ENCODE measurements around the gene MSGN1.

The MSGN1 gene

DNA sequence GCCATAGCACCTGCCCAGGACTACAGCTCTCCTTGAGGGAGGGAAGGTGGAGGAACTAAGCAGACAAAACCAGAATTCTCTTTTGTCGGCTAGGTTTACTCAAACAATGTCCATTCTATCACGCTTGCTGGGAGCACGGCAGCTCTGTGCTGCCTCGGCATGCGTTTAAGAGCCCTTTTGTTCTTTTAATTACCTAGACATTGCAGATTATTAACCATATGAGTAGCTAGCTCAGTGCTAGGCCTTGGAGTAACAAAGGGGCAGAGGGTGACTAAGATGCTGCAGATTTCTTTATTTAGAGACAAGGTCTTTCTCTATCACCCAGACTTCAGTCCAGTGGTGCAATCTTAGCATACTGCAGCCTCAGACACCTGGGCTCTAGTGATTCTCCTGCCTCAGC is 11.1 kb downstream of the MSGN1 start:
- Histone ChIP-seq H3K9me3 (ENCODE audit: low read length) (no peaks in the 10 kb centered on the region), H3K36me3 (ENCODE audit: insufficient read depth, low read length) (no peaks in the 10 kb centered on the region), H3K27ac (ENCODE audit: low read depth, low read length) (no peak overlapping the region), H3K4me1 (ENCODE audit: insufficient read depth, low read length) (peaks cover 8% of the 10 kb centered on the region), H3K27me3 (ENCODE audit: control insufficient read depth in 1 of 2, insufficient read depth in 2 of 2, low read length in 2 of 2) (peaks cover 5 to 10% of the 10 kb centered on the region in 2 donors), H3K4me3 (ENCODE audit: low read depth in 1 of 2, low read length in 2 of 2) (no peak overlapping the region), H3K9ac (ENCODE audit: low read length) (no peak overlapping the region)

DNA sequence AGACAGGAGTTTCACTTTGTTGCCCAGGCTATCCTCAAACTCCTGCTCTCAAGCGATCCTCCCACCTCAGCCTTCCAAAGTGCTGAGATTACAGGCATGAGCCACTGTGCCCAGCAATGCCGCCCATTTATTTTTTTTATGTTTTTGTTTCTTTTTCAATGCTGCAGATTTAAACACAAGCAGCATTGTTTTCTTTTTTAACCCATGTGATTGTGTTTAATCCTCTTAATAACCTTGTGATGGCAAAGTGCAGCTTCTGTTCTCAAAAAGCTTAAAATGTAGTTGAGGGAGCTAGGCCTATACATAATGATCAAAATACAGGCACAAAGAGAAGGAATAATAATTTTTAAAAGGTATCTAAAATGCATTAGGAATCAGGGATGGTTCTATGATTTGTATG is 11.5 kb downstream of the MSGN1 start:
- no peak overlapping the region for H3K4me3 ChIP-seq (ENCODE audit: low read depth in 1 of 2, low read length in 2 of 2)
- no peak overlapping the region for H3K27ac ChIP-seq (ENCODE audit: low read depth, low read length)
- no peaks in the 10 kb centered on the region for H3K36me3 ChIP-seq (ENCODE audit: insufficient read depth, low read length)
- H3K27me3 ChIP-seq (ENCODE audit: control insufficient read depth in 1 of 2, insufficient read depth in 2 of 2, low read length in 2 of 2), result peaks cover 5 to 10% of the 10 kb centered on the region in 2 donors
- H3K9ac ChIP-seq (ENCODE audit: low read length), result no peak overlapping the region
- H3K9me3 ChIP-seq (ENCODE audit: low read length), result no peaks in the 10 kb centered on the region
- peaks cover 8% of the 10 kb centered on the region for H3K4me1 ChIP-seq (ENCODE audit: insufficient read depth, low read length)

DNA sequence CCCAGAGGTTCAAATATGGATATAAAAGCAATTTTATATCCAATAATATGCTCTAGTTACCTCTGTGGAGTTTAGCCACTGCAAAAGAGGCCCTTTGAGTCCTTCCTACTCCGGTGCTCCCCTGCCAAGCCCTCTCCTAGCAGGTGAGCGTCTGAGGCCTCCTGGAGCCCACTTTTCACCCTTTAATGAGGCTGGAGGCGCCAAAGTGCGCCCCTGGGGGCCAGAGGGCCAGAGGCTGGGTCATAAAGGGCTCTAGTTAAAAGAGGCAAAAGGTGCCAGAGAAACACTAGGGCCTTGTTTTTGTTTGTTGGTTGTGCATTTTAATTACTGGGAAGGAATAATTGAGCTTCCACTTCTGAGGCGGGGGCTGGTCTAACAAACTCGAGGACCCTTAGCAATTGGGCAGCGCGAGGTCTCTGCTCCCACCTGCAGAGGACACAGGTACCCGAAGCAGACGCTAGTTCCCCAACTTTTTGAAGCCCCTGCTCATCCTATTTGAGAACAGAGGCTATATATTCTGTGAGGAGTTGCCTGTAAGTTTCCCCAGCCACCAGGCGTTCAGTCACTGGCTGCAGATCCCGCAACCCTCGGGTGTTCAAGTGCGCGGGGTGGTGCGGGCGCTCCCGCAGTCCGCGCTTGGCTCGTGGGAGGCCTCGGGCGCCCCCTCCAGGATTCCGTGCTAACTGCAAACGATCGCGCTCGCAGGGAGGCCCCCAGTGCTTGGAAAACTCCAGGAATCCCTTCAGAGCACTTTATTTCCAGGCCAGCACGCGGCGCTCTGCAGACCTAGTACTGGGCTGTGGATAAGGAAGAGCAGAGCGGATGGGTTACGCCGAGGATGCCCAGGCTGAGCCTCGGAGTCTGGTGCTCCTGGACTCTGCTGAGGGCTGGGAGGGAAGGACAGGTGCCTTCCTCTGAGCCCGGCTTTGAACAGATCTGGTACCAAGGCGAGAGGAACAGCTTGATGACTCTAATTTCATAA is 14.1 kb downstream of the MSGN1 start:
- no peaks in the 10 kb centered on the region for H3K9me3 ChIP-seq (ENCODE audit: low read length)
- H3K27ac ChIP-seq (ENCODE audit: low read depth, low read length), result no peak overlapping the region
- no peak overlapping the region for H3K9ac ChIP-seq (ENCODE audit: low read length)
- H3K27me3 ChIP-seq (ENCODE audit: control insufficient read depth in 1 of 2, insufficient read depth in 2 of 2, low read length in 2 of 2), result peaks cover 5 to 10% of the 10 kb centered on the region in 2 donors
- peaks cover 8% of the 10 kb centered on the region for H3K4me1 ChIP-seq (ENCODE audit: insufficient read depth, low read length)
- H3K36me3 ChIP-seq (ENCODE audit: insufficient read depth, low read length), result no peaks in the 10 kb centered on the region
- peak overlapping the region in 1 of 2 donors; percentile 0 for H3K4me3 ChIP-seq (ENCODE audit: low read depth in 1 of 2, low read length in 2 of 2)

DNA sequence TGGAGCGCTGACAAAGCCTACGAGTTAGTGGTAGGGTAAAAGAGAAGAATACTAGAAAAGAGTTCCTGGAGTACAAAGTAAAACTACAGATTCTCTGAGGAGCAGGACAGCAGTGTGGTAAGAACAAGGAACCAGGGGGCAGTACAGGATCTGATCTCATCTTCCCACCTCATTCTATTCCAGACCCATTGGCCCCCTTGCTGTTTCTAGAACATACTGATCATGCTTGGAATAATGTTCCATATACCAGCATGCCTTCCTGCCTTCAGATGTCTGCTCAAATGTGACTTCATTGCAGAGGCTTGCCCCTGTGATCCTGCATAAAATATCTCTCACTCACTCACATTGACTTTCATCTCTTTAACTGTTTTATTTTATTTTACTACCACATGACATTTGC is 19.3 kb downstream of the MSGN1 start:
- H3K27me3 ChIP-seq (ENCODE audit: control insufficient read depth in 1 of 2, insufficient read depth in 2 of 2, low read length in 2 of 2), result peaks cover 1 to 8% of the 10 kb centered on the region in 2 donors
- H3K9me3 ChIP-seq (ENCODE audit: low read length), result no peaks in the 10 kb centered on the region
- H3K9ac ChIP-seq (ENCODE audit: low read length), result no peak overlapping the region
- H3K4me3 ChIP-seq (ENCODE audit: low read depth in 1 of 2, low read length in 2 of 2), result no peak overlapping the region
- H3K27ac ChIP-seq (ENCODE audit: low read depth, low read length), result no peak overlapping the region
- H3K36me3 ChIP-seq (ENCODE audit: insufficient read depth, low read length), result no peaks in the 10 kb centered on the region
- peaks cover 4% of the 10 kb centered on the region for H3K4me1 ChIP-seq (ENCODE audit: insufficient read depth, low read length)

DNA sequence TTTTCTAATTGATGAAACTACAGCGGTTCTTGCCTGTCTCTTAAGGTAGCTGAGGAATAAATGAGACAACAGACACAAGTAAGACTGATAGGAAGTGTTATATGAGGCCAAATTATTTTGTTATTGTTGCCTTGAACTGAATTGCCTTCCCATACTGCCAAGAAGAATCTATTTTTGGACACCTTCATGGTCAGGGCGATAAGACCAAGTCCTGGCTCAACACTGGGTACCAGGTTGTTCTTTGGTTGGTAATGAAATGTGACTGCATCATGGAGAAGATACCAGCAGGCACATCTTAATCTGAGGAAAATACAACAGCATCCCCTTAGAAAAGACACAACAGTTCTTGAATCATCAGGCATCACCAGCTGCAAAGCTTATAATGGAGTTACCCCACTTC is 23.7 kb downstream of the MSGN1 start:
- Histone ChIP-seq H3K27ac (ENCODE audit: low read depth, low read length) (no peak overlapping the region), H3K4me1 (ENCODE audit: insufficient read depth, low read length) (no peaks in the 10 kb centered on the region), H3K36me3 (ENCODE audit: insufficient read depth, low read length) (no peaks in the 10 kb centered on the region), H3K9ac (ENCODE audit: low read length) (no peak overlapping the region), H3K27me3 (ENCODE audit: control insufficient read depth in 1 of 2, insufficient read depth in 2 of 2, low read length in 2 of 2) (no peaks in the 10 kb centered on the region), H3K9me3 (ENCODE audit: low read length) (no peaks in the 10 kb centered on the region), H3K4me3 (ENCODE audit: low read depth in 1 of 2, low read length in 2 of 2) (no peak overlapping the region)

DNA sequence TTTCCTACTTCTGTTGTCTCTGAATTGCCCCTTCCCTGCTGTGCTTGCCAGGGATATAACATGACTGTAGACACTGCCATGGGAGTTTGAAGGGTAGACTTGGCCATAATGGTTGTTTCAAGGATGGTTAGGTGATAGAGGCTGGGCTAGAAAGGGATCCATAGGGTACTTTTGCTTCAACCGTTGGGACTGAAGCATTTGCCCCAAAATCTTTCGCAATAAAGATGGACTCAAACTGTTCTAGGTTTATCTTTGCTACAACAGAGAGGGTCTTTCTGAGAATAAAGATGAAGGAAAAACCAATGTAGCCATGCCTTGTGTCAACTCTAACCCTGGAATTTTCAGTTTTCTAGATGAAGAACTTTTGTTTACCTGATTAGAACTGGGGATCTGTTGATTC is 27.2 kb downstream of the MSGN1 start:
- Histone ChIP-seq H3K9ac (ENCODE audit: low read length) (no peak overlapping the region), H3K27ac (ENCODE audit: low read depth, low read length) (no peak overlapping the region), H3K36me3 (ENCODE audit: insufficient read depth, low read length) (no peaks in the 10 kb centered on the region), H3K27me3 (ENCODE audit: control insufficient read depth in 1 of 2, insufficient read depth in 2 of 2, low read length in 2 of 2) (no peaks in the 10 kb centered on the region), H3K4me1 (ENCODE audit: insufficient read depth, low read length) (no peaks in the 10 kb centered on the region), H3K4me3 (ENCODE audit: low read depth in 1 of 2, low read length in 2 of 2) (no peak overlapping the region), H3K9me3 (ENCODE audit: low read length) (no peaks in the 10 kb centered on the region)

DNA sequence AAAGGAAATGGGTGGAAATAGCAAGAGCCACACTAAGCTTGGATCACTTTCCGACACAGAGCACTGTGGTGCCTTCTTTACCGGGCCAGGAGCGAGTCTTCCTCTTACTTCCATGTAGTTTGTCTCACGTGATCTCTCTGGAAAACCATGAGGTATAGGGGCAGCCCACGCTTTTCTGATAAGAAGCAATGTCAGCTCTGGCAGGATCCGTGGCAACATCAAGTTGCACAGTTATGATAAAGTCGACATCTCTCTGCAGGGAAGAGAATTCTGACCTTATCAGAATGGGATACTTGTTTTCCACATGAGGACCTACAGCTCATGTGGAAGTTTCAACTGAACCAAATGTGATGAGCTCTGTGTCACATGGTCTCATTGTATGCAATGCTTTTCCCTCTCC is 29.5 kb downstream of the MSGN1 start:
- no peaks in the 10 kb centered on the region for H3K9me3 ChIP-seq (ENCODE audit: low read length)
- H3K36me3 ChIP-seq (ENCODE audit: insufficient read depth, low read length), result no peaks in the 10 kb centered on the region
- H3K27ac ChIP-seq (ENCODE audit: low read depth, low read length), result no peak overlapping the region
- H3K4me3 ChIP-seq (ENCODE audit: low read depth in 1 of 2, low read length in 2 of 2), result no peak overlapping the region
- no peaks in the 10 kb centered on the region for H3K27me3 ChIP-seq (ENCODE audit: control insufficient read depth in 1 of 2, insufficient read depth in 2 of 2, low read length in 2 of 2)
- H3K9ac ChIP-seq (ENCODE audit: low read length), result no peak overlapping the region
- no peaks in the 10 kb centered on the region for H3K4me1 ChIP-seq (ENCODE audit: insufficient read depth, low read length)

DNA sequence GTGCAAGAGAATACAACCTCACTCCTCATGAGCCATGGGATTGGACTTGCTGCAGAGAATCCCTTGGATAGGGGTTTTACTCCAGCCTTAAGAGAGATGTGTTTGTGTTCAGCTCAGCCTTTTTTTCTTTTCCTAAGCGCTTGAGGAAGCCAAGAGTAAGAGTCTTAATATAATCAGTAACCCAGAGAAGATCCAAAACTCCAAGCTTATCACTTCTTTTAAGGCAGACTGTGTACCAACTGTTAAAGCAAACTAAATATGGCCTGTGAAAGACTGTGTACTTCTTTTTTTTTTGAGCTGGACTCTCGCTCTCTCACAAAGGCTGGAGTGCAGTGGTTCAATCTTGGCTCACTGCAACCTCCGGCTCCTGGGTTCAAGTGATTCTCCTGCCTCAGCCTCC is 30.4 kb downstream of the MSGN1 start:
- no peak overlapping the region for H3K27ac ChIP-seq (ENCODE audit: low read depth, low read length)
- no peak overlapping the region for H3K9ac ChIP-seq (ENCODE audit: low read length)
- H3K4me1 ChIP-seq (ENCODE audit: insufficient read depth, low read length), result peaks cover under 1% of the 10 kb centered on the region
- H3K4me3 ChIP-seq (ENCODE audit: low read depth in 1 of 2, low read length in 2 of 2), result no peak overlapping the region
- H3K36me3 ChIP-seq (ENCODE audit: insufficient read depth, low read length), result no peaks in the 10 kb centered on the region
- H3K27me3 ChIP-seq (ENCODE audit: control insufficient read depth in 1 of 2, insufficient read depth in 2 of 2, low read length in 2 of 2), result no peaks in the 10 kb centered on the region
- H3K9me3 ChIP-seq (ENCODE audit: low read length), result no peaks in the 10 kb centered on the region

DNA sequence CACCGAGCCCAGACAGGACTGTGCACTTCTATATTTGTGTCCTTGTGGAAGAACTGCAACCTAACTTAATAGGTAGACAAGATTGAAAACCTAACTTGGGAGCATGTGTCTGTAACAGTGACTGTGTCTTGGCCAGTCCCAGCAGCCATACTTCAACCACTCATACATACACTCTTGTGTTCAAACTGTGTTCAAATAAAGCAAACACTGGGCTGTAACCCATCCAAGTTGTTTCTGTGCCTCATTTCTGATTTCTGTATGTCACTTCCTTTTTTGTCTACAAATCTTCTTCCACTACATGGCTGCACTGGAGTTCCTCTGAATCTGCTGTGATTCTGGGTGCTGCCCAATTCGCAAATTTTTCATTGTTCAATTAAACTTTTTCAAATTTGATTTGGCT is 31.0 kb downstream of the MSGN1 start:
- H3K4me3 ChIP-seq (ENCODE audit: low read depth in 1 of 2, low read length in 2 of 2), result no peak overlapping the region
- no peak overlapping the region for H3K9ac ChIP-seq (ENCODE audit: low read length)
- H3K4me1 ChIP-seq (ENCODE audit: insufficient read depth, low read length), result peaks cover 4% of the 10 kb centered on the region
- H3K9me3 ChIP-seq (ENCODE audit: low read length), result no peaks in the 10 kb centered on the region
- no peaks in the 10 kb centered on the region for H3K27me3 ChIP-seq (ENCODE audit: control insufficient read depth in 1 of 2, insufficient read depth in 2 of 2, low read length in 2 of 2)
- no peak overlapping the region for H3K27ac ChIP-seq (ENCODE audit: low read depth, low read length)
- no peaks in the 10 kb centered on the region for H3K36me3 ChIP-seq (ENCODE audit: insufficient read depth, low read length)

DNA sequence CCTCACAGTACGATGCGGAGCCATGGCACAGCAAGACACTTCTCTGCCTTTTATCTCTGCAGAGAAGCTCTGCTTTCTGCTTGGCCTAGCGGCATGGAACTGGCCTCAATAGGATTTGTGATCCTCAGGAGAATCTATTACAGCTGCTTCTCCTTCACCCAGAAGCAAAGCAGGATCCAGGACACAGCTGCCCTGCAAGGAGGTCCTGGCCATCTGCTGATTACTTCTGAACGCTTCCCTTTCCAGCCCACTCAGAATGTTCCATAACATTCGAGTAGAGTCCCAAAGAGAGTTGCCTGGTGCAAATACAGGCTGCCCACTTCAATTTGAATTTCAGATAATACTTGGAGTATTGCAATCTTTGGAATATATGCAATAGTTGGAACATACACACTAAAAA is 33.0 kb downstream of the MSGN1 start:
- Histone ChIP-seq H3K27me3 (ENCODE audit: control insufficient read depth in 1 of 2, insufficient read depth in 2 of 2, low read length in 2 of 2) (no peaks in the 10 kb centered on the region), H3K4me1 (ENCODE audit: insufficient read depth, low read length) (peaks cover 4% of the 10 kb centered on the region), H3K36me3 (ENCODE audit: insufficient read depth, low read length) (no peaks in the 10 kb centered on the region), H3K4me3 (ENCODE audit: low read depth in 1 of 2, low read length in 2 of 2) (no peak overlapping the region), H3K27ac (ENCODE audit: low read depth, low read length) (no peak overlapping the region), H3K9ac (ENCODE audit: low read length) (no peak overlapping the region), H3K9me3 (ENCODE audit: low read length) (no peaks in the 10 kb centered on the region)

DNA sequence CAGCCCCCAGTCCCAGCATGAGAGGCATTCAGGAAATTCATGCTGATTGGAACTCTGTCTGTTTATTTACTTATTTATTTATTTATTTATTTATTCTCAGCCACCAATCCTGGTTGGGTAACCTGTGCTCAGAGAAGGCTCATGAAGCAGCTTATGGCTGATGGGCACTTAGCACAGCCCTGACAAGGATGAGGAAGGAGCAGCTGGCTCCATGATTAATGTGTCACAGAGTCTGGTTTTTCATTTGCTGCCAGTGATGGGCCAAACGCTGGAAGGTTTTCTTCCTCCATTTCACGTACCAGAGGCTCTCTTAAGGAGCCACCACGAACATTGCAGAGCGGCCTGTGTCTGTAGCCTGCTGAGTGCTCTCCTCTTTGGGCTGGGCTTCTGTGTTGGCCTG is 33.9 kb downstream of the MSGN1 start:
- Histone ChIP-seq H3K36me3 (ENCODE audit: insufficient read depth, low read length) (no peaks in the 10 kb centered on the region), H3K27me3 (ENCODE audit: control insufficient read depth in 1 of 2, insufficient read depth in 2 of 2, low read length in 2 of 2) (no peaks in the 10 kb centered on the region), H3K4me1 (ENCODE audit: insufficient read depth, low read length) (peaks cover 4% of the 10 kb centered on the region), H3K9ac (ENCODE audit: low read length) (no peak overlapping the region), H3K4me3 (ENCODE audit: low read depth in 1 of 2, low read length in 2 of 2) (no peak overlapping the region), H3K9me3 (ENCODE audit: low read length) (no peaks in the 10 kb centered on the region), H3K27ac (ENCODE audit: low read depth, low read length) (no peak overlapping the region)
